Kidney (tissue), 14 donors: Measurements from ENCODE around the gene SDK1. TPM values are rescaled to one million over a fixed set of nuclear protein-coding genes. Genes with fewer than 3 reads are reported as not detected.

Experiments
- DNase-seq, 5 donors: peaks; one replicate each; pipeline ENCODE4 v3.0.0-alpha.2; 2013 to 2020
- FAIRE-seq: peaks from 2 replicates; lab custom pipeline; 2012; peaks lifted over from hg19 to GRCh38; lab: Jason Lieb, UNC
- H3K27ac ChIP-seq, 2 donors: one replicate each; pipeline ENCODE4 v1.7.0; 2013; ENCODE audit warnings: low read depth in 2 of 2, low read length in 2 of 2, inconsistent platforms in 1 of 2
- H3K27me3 ChIP-seq: one replicate; pipeline ENCODE4 v1.7.1; 2013; ENCODE audit warnings: low read length, inconsistent platforms; ENCODE audit not compliant: control insufficient read depth, insufficient read depth
- H3K36me3 ChIP-seq, 3 donors: one replicate each; pipeline versions ENCODE4 v1.7.0 to v1.7.1; 2013; ENCODE audit warnings: low read length in 3 of 3, control low read depth in 1 of 3, inconsistent platforms in 1 of 3; ENCODE audit not compliant: insufficient read depth in 3 of 3, control insufficient read depth in 2 of 3
- H3K4me1 ChIP-seq, 3 donors: one replicate each; pipeline versions ENCODE4 v1.7.0 to v1.7.1; 2013; ENCODE audit warnings: low read length in 3 of 3, inconsistent platforms in 1 of 3, low read depth in 1 of 3; ENCODE audit not compliant: control insufficient read depth in 2 of 3, insufficient read depth in 2 of 3
- H3K4me3 ChIP-seq, 3 donors: one replicate each; pipeline versions ENCODE4 v1.7.0 to v1.8.1; 2013; ENCODE audit warnings: low read length in 3 of 3, control low read depth in 1 of 3, inconsistent platforms in 1 of 3
- H3K9ac ChIP-seq, 3 donors: one replicate each; pipeline versions ENCODE4 v1.7.0 to v1.7.1; 2013; ENCODE audit warnings: low read length in 3 of 3, control low read depth in 1 of 3, inconsistent platforms in 1 of 3
- H3K9me3 ChIP-seq, 3 donors: one replicate each; pipeline versions ENCODE4 v1.7.0 to v1.7.1; 2013; ENCODE audit warnings: low read length in 3 of 3, control low read depth in 1 of 3, inconsistent platforms in 1 of 3; ENCODE audit not compliant: control insufficient read depth in 2 of 3, insufficient read depth in 1 of 3
- intact Hi-C: fragments of 100-400 bp; cut with DNase I; formaldehyde crosslinking; loops from one replicate; pipeline ENCODE4 v1.11.1; 2022
- polyA plus RNA-seq: library from polyadenylated mRNA; stranded (reverse); fragments of 350-450 nt; fragmentation: Illumina TruSeq; extraction: RNeasy Lipid Tissue Mini Kit (QIAGEN cat#74804); gene quantifications from one replicate; pipeline ENCODE4 v1.2.3, GENCODE V29; 2014; ENCODE audit warnings: low read depth, low replicate concordance; ENCODE audit not compliant: insufficient read depth
- total RNA-seq: library from RNA; stranded (reverse); fragmentation: NEBNext Ultra II Directional; extraction: Animal tissue kit (Norgen Biotek cat#: 25700); gene quantifications from one replicate; pipeline ENCODE4 v1.2.1, GENCODE V29; 2021
- TF ChIP-seq, protein P1 (sequence below): IDR thresholded peaks from 3 replicates; pipeline ENCODE4 v1.5.1; 2012; ENCODE audit warnings: mild to moderate bottlenecking, moderate library complexity, borderline replicate concordance; ENCODE audit not compliant: insufficient read depth; ENCODE audit errors: extremely low read depth
- donor health status: control.
- donor health status: control.
- donor health status: control.
- donor health status: control.
- donor health status: control.
- donor health status: DM: yes; HTN: yes; CAD: no.
- donor health status: Normal renal cell carcinoma (clear cell type).

The SDK1 gene
- total and polyA plus RNA-seq, 2 donors from 2014 or later, result 2.0 to 38.3 TPM

GRCh38 chr7:3899559-3899991 is 598.5 kb downstream of the SDK1 start:
- TF ChIP-seq, protein P1, sequence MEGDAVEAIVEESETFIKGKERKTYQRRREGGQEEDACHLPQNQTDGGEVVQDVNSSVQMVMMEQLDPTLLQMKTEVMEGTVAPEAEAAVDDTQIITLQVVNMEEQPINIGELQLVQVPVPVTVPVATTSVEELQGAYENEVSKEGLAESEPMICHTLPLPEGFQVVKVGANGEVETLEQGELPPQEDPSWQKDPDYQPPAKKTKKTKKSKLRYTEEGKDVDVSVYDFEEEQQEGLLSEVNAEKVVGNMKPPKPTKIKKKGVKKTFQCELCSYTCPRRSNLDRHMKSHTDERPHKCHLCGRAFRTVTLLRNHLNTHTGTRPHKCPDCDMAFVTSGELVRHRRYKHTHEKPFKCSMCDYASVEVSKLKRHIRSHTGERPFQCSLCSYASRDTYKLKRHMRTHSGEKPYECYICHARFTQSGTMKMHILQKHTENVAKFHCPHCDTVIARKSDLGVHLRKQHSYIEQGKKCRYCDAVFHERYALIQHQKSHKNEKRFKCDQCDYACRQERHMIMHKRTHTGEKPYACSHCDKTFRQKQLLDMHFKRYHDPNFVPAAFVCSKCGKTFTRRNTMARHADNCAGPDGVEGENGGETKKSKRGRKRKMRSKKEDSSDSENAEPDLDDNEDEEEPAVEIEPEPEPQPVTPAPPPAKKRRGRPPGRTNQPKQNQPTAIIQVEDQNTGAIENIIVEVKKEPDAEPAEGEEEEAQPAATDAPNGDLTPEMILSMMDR, result no peak
- H3K27me3 ChIP-seq, result no peaks in the 10 kb centered on the region
- no peak for FAIRE-seq
- H3K36me3 ChIP-seq, result no peaks in the 10 kb centered on the region
- no peaks in the 10 kb centered on the region for H3K4me1 ChIP-seq
- no peak overlapping the region for H3K4me3 ChIP-seq
- no peak overlapping the region for H3K9ac ChIP-seq
- no peak overlapping the region for H3K27ac ChIP-seq
- no peaks in the 10 kb centered on the region for H3K9me3 ChIP-seq
- DNase-seq, result no peak
- intact Hi-C loops, result no loop called here

GRCh38 chr7:3908153-3908552 is 607.1 kb downstream of the SDK1 start:
- TF ChIP-seq, protein P1, result no peak
- FAIRE-seq, result no peak
- Histone ChIP-seq H3K36me3 (no peaks in the 10 kb centered on the region), H3K4me1 (no peaks in the 10 kb centered on the region), H3K9me3 (no peaks in the 10 kb centered on the region), H3K27ac (no peak overlapping the region), H3K9ac (no peak overlapping the region), H3K4me3 (no peak overlapping the region), H3K27me3 (no peaks in the 10 kb centered on the region)
- intact Hi-C loops, result no loop called here
- no peak for DNase-seq

DNA sequence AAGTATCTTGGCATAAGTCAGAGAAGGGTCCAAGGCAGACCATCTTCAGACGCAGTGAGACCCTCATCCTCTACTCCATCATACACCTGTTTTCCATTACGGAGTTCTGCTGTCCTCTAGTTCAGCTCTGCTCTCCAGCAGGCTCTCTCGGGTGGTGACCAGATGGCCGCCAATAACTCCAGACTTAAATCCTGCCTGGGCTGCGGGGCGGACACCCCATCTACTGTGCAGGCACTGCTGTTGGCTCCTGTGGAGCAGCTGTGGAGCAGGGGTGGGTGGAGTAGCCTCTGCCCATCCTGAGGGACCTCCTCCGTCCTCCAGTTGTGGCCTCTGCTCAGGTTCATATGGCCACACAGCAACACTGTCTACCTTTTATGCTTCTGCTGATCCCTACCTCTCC is 608.1 kb downstream of the SDK1 start:
- Histone ChIP-seq H3K27me3 (no peaks in the 10 kb centered on the region), H3K4me3 (no peak overlapping the region), H3K9me3 (no peaks in the 10 kb centered on the region), H3K36me3 (no peaks in the 10 kb centered on the region), H3K9ac (no peak overlapping the region), H3K4me1 (no peaks in the 10 kb centered on the region), H3K27ac (no peak overlapping the region)
- intact Hi-C loops, result no loop called here
- DNase-seq (no peak), FAIRE-seq (no peak)
- TF ChIP-seq, protein P1, result no peak

GRCh38 chr7:3910054-3910453 is 609.0 kb downstream of the SDK1 start:
- FAIRE-seq (no peak), DNase-seq (no peak)
- no peaks in the 10 kb centered on the region for H3K27me3 ChIP-seq
- no peak overlapping the region for H3K9ac ChIP-seq
- no peaks in the 10 kb centered on the region for H3K4me1 ChIP-seq
- TF ChIP-seq, protein P1, result no peak
- H3K4me3 ChIP-seq, result no peak overlapping the region
- H3K36me3 ChIP-seq, result no peaks in the 10 kb centered on the region
- intact Hi-C loops, result no loop called here
- no peaks in the 10 kb centered on the region for H3K9me3 ChIP-seq
- H3K27ac ChIP-seq, result no peak overlapping the region
